ENCODE measurements around the gene TSPYL2. TPM values are rescaled to one million over a fixed set of nuclear protein-coding genes. Genes with fewer than 3 reads are reported as not detected.

The TSPYL2 gene
- total RNA-seq = 10 to 100 TPM; 56.8 to 61.0 TPM

- Mint-ChIP-seq H3K4me1 (ENCODE audit: low read depth) (peaks cover 43% of the 10 kb centered on the region), H3K4me3 (peak within 1 kb of the TSS; percentile 89), H3K27me3 (no peaks in the 10 kb centered on the region), H3K9me3 (no peaks in the 10 kb centered on the region), H3K36me3 (ENCODE audit: low read depth) (peaks cover 40% of the 10 kb centered on the region), H3K27ac (peak within 1 kb of the TSS; percentile 96)
- DNase-seq (peak; percentile 93), ATAC-seq (peak; percentile 91)
- ChIA-PET POLR2A (interaction anchor here (0.6 to 1.6 kb wide), 4 partner anchors 9 to 32 kb away, joined by 3 to 10 read pairs (median 6); partner anchors contain the start of gene KANTR), CTCF (interaction anchor here (1.7 kb wide), 1 partner anchor 10 kb away, joined by 7 read pairs; no protein-coding TSS in a partner anchor)
- intact Hi-C loops (cut with micrococcal nuclease) = no loop called here
- TF ChIP-seq CTCF (IDR thresholded peaks at IDR 0.05) = no peak
Measured at GRCh38 chrX:53081925-53082772, at the start of gene TSPYL2. TSPYL2 (plus strand) TSS chrX:53082367; CDS start chrX:53082499, 132 bp downstream.

DNA sequence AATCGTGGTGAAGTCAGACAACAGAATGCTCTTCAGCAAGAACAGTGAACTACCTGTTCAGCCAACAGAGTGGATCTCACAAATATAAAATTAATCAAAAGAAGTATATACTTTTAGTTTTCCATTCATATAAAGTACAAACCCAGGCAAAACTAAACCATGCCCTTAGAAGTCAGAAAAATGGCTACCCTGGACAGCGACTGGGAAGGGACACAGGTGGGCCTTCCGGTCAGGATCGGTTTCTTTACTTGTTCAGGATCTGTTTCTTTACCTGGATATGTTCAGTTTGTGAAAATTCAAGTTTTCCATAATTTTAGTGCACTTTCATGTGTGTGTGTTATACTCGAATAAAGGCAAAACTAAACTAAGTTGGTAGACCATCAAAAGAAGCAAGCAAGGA lies 46.0 kb upstream of the TSPYL2 start:
- Mint-ChIP-seq H3K27me3 (peaks cover 7% of the 10 kb centered on the region), H3K27ac (no peak overlapping the region), H3K36me3 (ENCODE audit: low read depth) (no peaks in the 10 kb centered on the region), H3K4me3 (no peak overlapping the region), H3K4me1 (ENCODE audit: low read depth) (no peaks in the 10 kb centered on the region), H3K9me3 (no peaks in the 10 kb centered on the region)
- intact Hi-C loops (cut with micrococcal nuclease) = no loop called here
- POLR2A ChIA-PET = no interaction called here
- TF ChIP-seq CTCF (IDR thresholded peaks at IDR 0.05) = no peak
- ATAC-seq (no peak), DNase-seq (no peak)
- CTCF ChIA-PET = no interaction called here

DNA sequence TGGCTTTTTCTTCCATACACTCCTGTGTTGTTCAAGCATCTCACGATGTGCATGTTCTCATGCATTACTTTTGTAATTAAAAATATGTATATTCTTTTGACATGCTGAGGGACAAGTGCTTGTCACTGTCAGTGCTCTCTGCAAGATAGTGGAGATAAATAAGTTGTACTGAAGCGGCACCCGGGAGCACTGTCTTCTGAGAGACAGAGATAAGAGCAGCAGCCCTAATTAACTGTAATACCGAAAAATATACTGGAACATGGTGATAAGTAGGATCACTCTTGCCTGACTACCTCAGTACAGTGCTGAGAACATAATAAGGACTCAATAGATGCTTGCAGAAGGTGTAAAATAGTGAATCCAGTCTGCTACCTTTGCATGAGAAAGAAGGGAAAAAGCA lies 42.9 kb upstream of the TSPYL2 start:
- peaks cover 7% of the 10 kb centered on the region for H3K27me3 Mint-ChIP-seq
- TF ChIP-seq CTCF (IDR thresholded peaks at IDR 0.05) = no peak
- intact Hi-C loops (cut with micrococcal nuclease) = no loop called here
- H3K9me3 Mint-ChIP-seq = no peaks in the 10 kb centered on the region
- H3K36me3 Mint-ChIP-seq (ENCODE audit: low read depth) = no peaks in the 10 kb centered on the region
- no peak overlapping the region for H3K27ac Mint-ChIP-seq
- H3K4me1 Mint-ChIP-seq (ENCODE audit: low read depth) = no peaks in the 10 kb centered on the region
- no peak overlapping the region for H3K4me3 Mint-ChIP-seq
- POLR2A ChIA-PET = no interaction called here
- CTCF ChIA-PET = no interaction called here
- ATAC-seq (no peak), DNase-seq (no peak)

GRCh38 chrX:53044995-53045394 lies 37.2 kb upstream of the TSPYL2 start:
- ChIA-PET CTCF (no interaction called here), POLR2A (no interaction called here)
- H3K27ac Mint-ChIP-seq = no peak overlapping the region
- TF ChIP-seq CTCF (IDR thresholded peaks at IDR 0.05) = no peak
- H3K27me3 Mint-ChIP-seq = peaks cover 5% of the 10 kb centered on the region
- no peaks in the 10 kb centered on the region for H3K36me3 Mint-ChIP-seq (ENCODE audit: low read depth)
- no peak for ATAC-seq
- peaks cover 3% of the 10 kb centered on the region for H3K4me1 Mint-ChIP-seq (ENCODE audit: low read depth)
- DNase-seq = no peak
- no peaks in the 10 kb centered on the region for H3K9me3 Mint-ChIP-seq
- intact Hi-C loops (cut with micrococcal nuclease) = no loop called here
- H3K4me3 Mint-ChIP-seq = no peak overlapping the region

GRCh38 chrX:53047228-53047627 lies 34.9 kb upstream of the TSPYL2 start:
- ChIA-PET POLR2A (no interaction called here), CTCF (no interaction called here)
- intact Hi-C loops (cut with micrococcal nuclease) = no loop called here
- no peak for TF ChIP-seq CTCF (IDR thresholded peaks at IDR 0.05)
- H3K27ac Mint-ChIP-seq = no peak overlapping the region
- H3K27me3 Mint-ChIP-seq = peaks cover 5% of the 10 kb centered on the region
- DNase-seq (no peak), ATAC-seq (no peak)
- H3K36me3 Mint-ChIP-seq (ENCODE audit: low read depth) = no peaks in the 10 kb centered on the region
- H3K4me1 Mint-ChIP-seq (ENCODE audit: low read depth) = peaks cover 3% of the 10 kb centered on the region
- H3K9me3 Mint-ChIP-seq = no peaks in the 10 kb centered on the region
- no peak overlapping the region for H3K4me3 Mint-ChIP-seq
